RWPE2 (cell line): ENCODE results near the gene NAV2.
"Not testable (repeated sequence)": the region's sequence is repeated elsewhere in the genome, so short reads cannot be mapped to it uniquely, and the experiment has no call there.

Source experiments
- ATAC-seq: fragments of 200-7000 bp; cut with Tn5 transposase; 3 replicates; pipeline ENCODE4 v1.9.1; 2021; ENCODE audit warnings: low read depth
- DNase-seq: peaks from one replicate; pipeline ENCODE4 v3.0.0-alpha.2; 2020; ENCODE audit warnings: low spot score
- H3K27ac ChIP-seq: fragments of 450-650 bp; 2 replicates; pipeline ENCODE4 v1.5.1; 2017; ENCODE audit warnings: mild to moderate bottlenecking; ENCODE audit not compliant: poor library complexity, severe bottlenecking
- H3K27me3 ChIP-seq: fragments of 250-450 bp; sonication (Bioruptor Pico); 2 replicates; pipeline ENCODE4 v1.5.1; 2021; ENCODE audit warnings: mild to moderate bottlenecking, moderate library complexity; ENCODE audit not compliant: insufficient read depth, poor library complexity, severe bottlenecking
- H3K36me3 ChIP-seq: fragments of 250-450 bp; sonication (Bioruptor Pico); 2 replicates; pipeline ENCODE4 v1.5.1; 2020; ENCODE audit warnings: low read depth, mild to moderate bottlenecking, moderate library complexity
- H3K4me1 ChIP-seq: fragments of 250-450 bp; sonication (Bioruptor Pico); 2 replicates; pipeline ENCODE4 v1.5.1; 2021; ENCODE audit warnings: mild to moderate bottlenecking, moderate library complexity; ENCODE audit not compliant: insufficient read depth, poor library complexity, severe bottlenecking
- H3K4me3 ChIP-seq: fragments of 250-450 bp; sonication (Bioruptor Pico); 2 replicates; pipeline ENCODE4 v1.5.1; 2021; ENCODE audit warnings: mild to moderate bottlenecking, moderate library complexity; ENCODE audit not compliant: severe bottlenecking
- H3K9me3 ChIP-seq: fragments of 250-450 bp; sonication (Bioruptor Pico); 2 replicates; pipeline ENCODE4 v1.5.1; 2021; ENCODE audit warnings: mild to moderate bottlenecking, moderate library complexity; ENCODE audit not compliant: severe bottlenecking
- TF ChIP-seq, protein P1 (sequence below): fragments of 450-650 bp; IDR thresholded peaks from one replicate; pipeline ENCODE4 v1.5.1; 2017; ENCODE audit warnings: mild to moderate bottlenecking, moderate library complexity; ENCODE audit not compliant: poor library complexity, severe bottlenecking

NAV2 gene

DNA sequence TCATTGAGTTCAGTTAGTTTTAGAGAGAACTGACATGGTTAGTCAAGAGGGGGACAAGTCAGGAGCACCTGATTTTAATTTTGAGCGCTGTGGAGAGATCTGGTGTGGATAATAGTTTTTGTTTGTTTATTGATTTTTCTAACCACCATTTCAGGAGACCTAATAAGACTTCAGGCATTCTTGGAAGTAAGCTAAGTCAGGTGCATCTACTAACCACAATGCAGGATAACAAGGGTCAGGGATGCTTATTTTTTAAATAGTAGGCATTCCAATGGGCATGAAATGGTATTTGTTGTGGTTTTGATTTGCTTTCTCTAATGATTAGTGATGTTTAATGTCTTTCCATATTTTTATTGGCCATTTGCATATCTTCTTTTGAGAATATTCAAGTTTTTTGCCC lies 212.1 kb downstream of the NAV2 start:
- H3K9me3 ChIP-seq: no peaks in the 10 kb centered on the region
- no peak overlapping the region for H3K27ac ChIP-seq
- H3K36me3 ChIP-seq: no peaks in the 10 kb centered on the region
- H3K27me3 ChIP-seq: no peaks in the 10 kb centered on the region
- H3K4me3 ChIP-seq: no peak overlapping the region
- DNase-seq (no peak), ATAC-seq (no peak)
- TF ChIP-seq, protein P1, sequence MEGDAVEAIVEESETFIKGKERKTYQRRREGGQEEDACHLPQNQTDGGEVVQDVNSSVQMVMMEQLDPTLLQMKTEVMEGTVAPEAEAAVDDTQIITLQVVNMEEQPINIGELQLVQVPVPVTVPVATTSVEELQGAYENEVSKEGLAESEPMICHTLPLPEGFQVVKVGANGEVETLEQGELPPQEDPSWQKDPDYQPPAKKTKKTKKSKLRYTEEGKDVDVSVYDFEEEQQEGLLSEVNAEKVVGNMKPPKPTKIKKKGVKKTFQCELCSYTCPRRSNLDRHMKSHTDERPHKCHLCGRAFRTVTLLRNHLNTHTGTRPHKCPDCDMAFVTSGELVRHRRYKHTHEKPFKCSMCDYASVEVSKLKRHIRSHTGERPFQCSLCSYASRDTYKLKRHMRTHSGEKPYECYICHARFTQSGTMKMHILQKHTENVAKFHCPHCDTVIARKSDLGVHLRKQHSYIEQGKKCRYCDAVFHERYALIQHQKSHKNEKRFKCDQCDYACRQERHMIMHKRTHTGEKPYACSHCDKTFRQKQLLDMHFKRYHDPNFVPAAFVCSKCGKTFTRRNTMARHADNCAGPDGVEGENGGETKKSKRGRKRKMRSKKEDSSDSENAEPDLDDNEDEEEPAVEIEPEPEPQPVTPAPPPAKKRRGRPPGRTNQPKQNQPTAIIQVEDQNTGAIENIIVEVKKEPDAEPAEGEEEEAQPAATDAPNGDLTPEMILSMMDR: no peak
- peaks cover 1% of the 10 kb centered on the region for H3K4me1 ChIP-seq

DNA sequence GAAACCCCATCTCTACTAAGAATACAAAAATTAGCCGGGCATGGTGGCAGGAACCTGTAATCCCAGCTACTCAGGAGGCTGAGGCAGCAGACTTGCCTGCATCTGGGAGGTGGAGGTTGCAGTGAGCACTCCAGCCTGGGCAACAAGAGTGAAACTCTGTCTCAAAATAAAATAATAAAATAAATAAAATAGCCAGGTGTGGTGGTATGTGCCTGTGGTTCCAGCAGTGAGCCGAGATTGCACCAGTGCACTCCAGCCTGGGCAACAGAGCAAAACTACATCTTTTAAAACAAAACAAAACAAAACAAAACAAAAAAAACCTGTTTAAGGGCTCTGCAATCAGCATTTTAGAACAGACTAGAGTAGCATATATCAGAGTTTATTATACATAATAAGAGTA lies 214.8 kb downstream of the NAV2 start:
- not testable (repeated sequence) for H3K4me3 ChIP-seq, H3K27ac ChIP-seq, H3K9me3 ChIP-seq, H3K27me3 ChIP-seq, DNase-seq, H3K4me1 ChIP-seq, H3K36me3 ChIP-seq, ATAC-seq

DNA sequence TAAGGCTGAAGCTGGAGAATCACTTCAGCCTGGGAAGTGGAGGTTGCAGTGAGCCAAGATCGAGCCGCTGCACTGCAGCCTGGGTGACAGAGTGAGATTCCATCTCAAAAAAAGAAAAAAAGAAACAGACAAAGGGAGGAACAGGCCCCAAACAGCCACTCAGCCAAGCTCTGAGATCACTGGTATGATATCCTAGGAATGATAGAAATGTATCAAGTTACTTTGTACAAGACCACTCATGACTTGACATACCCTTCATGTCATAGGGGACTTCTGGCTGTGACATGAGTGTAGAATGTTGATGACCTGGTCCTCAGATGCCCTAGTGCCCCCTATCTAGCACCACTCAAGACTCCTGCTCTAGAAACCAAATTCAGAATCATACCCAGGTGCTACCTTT lies 216.5 kb downstream of the NAV2 start:
- ATAC-seq (no peak), DNase-seq (no peak)
- Histone ChIP-seq H3K36me3 (no peaks in the 10 kb centered on the region), H3K27me3 (no peaks in the 10 kb centered on the region), H3K4me3 (no peak overlapping the region), H3K4me1 (no peaks in the 10 kb centered on the region), H3K27ac (no peak overlapping the region), H3K9me3 (no peaks in the 10 kb centered on the region)
- TF ChIP-seq, protein P1: no peak

DNA sequence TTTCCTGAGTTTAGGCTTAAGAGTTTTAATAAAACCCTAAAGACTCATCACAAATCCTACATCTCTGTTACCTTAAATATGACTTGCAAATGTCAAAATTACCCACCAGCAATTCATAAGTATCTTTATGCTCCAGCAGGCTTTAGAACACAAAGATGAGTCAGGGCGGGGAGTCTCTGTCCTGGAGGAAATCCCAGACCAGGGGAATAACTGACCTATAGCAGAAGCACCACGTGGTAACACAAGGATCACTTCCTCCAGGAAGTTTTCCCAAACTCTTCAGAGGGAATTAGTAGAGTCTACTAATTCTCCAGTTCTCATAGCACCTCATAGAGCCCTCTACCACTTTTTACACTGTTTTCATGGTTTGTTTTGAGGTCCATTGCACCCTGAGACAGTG lies 217.0 kb downstream of the NAV2 start:
- Histone ChIP-seq H3K27me3 (no peaks in the 10 kb centered on the region), H3K4me1 (no peaks in the 10 kb centered on the region), H3K9me3 (no peaks in the 10 kb centered on the region), H3K4me3 (no peak overlapping the region), H3K36me3 (no peaks in the 10 kb centered on the region), H3K27ac (no peak overlapping the region)
- TF ChIP-seq, protein P1: no peak
- ATAC-seq (no peak), DNase-seq (no peak)

DNA sequence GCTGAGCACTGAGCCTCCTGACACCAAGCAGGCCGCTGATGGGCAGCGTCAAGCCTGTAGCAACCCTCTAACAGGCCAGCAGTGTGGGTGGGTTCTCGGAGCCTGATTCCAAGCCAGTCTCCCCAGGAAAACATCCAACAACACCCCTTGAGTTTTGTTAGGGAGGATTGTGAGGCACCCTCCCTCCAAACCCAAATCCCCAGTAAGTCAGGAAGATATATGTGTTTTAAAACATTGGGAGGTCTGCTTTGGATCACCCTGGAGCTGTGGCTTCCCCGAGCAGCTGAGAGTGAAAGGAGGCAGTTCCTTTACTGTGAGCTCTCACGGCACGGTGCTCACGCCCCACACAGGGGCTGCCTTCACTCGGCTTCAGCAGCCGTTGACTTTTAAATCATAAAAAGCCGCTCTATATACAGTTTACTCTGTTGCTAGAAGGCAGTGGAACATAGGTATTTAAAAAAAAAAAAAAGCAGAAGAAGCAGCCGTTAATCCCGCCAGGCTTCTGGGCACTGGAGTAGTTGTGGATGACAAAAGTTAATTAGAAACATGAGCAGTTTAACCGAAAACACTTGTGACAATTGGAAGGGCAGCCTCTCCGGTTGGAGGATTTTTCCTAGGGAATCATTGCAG lies 218.6 kb downstream of the NAV2 start:
- Histone ChIP-seq H3K4me3 (no peak overlapping the region), H3K9me3 (no peaks in the 10 kb centered on the region), H3K27ac (no peak overlapping the region), H3K36me3 (no peaks in the 10 kb centered on the region), H3K4me1 (no peaks in the 10 kb centered on the region), H3K27me3 (no peaks in the 10 kb centered on the region)
- TF ChIP-seq, protein P1: no peak
- DNase-seq (no peak), ATAC-seq (no peak)
